SHP77 treated with DMSO at 0.1 percent for 48 hours (cell line): Measurements from ENCODE around the gene RPL31.
"Not testable (repeated sequence)": the region's sequence is repeated elsewhere in the genome, so short reads cannot be mapped to it uniquely, and the experiment has no call there.

Experiments
- DNase-seq: peaks from one replicate; lab custom pipeline; 2025; lab: John Stamatoyannopoulos, UW

Gene RPL31

DNA sequence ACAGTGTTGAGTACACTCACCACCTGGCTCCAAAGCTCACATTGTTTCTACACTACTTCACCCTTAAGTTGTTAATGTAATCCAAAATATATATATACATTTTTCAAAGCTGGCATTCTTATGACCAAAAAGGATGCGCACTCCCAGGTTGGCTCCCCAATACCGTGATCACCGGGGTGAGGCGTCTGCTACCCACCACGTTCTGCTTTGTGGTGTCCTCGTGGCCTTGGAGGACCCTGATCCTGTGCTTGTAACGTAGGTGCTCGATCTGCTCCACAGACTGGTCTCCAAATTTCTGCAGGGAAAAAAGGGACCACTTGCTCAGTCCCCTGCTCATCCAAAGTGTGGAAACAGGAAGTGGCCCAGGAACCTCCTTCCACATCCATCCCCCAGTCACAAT lies 25.8 kb downstream of the RPL31 start:
- no peak for DNase-seq

GRCh38 chr2:101030866-101031554 lies 28.9 kb downstream of the RPL31 start:
- DNase-seq = no peak

DNA sequence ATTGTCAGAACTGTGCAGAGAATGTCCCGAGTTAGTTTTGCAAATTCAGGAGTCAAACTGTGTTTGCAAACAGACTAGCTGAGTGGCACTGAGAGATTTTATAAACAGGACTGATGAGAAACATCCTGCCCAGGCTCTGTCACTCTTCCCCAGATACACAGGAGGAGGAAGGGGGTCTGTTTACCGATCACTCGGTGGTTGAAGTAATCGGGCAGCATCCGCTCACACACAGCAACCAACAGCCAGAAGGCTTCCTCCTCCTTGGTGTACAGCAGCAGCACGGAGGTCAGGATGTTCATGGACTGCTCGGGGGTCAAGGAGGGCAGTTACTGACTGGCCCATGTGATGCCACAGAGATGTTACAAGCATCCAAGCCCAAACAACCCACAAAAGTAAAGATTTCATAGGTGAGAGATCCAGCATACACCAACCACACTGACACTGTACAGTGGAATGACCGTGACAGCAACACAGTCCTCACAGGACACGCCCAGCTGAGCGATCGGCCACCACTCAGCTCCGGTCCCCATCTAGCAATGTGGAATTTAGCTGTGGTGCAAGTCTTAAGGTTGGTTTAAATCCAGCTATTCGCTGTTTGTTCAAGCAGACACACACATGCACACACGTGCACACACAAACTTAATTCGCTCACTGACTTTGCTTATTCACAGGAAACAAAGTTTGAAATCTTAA lies 30.1 kb downstream of the RPL31 start:
- no peak for DNase-seq

DNA sequence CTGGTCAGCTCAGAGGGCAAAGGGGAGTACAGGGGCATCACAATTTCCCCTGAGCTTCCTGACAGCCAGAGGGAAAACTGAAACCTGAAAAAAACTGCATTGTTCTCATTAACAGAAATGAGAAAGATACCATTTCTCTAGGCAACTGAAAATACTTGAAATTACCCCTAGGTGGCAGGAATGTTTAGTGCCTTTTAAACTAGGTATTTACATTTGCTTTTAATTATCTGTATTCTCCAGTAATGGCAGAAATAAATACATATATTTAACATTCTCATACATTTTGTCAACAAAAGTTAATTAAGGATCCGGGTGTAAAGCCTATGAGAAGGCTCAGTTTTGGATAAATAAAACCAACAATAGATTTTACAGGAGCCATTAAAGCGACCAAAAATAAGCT lies 34.5 kb downstream of the RPL31 start:
- DNase-seq = no peak

DNA sequence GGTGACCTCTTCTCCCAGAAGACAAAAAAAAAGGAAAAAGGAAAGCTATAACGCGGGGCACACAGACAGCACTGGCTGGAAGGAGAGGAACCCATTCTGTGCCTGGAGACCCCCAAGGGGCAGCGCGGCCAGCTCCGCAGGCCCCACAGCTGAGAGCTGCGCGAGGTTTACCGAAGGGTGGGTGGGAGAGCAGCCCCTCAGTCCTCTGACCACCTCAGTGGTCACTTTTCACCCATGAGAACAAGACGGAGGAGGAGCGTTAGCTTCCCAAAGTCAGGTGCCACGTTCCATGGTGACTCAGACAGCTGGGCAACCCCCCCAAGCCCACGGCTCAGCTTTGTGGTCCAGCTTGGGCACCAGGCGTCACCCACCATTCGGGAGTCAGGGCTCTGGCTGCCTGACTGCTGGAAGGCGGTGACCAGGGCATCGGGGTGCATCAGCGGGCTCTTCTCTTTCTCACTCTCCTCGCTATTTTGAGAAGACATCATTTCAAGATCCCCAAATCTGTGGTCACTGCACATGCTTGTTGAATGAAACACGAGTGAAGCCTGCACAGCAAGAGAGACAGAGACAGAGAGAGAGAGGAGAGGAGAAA lies 35.2 kb downstream of the RPL31 start:
- DNase-seq = no peak

GRCh38 chr2:101038455-101039255 lies 36.6 kb downstream of the RPL31 start:
- DNase-seq = no peak

DNA sequence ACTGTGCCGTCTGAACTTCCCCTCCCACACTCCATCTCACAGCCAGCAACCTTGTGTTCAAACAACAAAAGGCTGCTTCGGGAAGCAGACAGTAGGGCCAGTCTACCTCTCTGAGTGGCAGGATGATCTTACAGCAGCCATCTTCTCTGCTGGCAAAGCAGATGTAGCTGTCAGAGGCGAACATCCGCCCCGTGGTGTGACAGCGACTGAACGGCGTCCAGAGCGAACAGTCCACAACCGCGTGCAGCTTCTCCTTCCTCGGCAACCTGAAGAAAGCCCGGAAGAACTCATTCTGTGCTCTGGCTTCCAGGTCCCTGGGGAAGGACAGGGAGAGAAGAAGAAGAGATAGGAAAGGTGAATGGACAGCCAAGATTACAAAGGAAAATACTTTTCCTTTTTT lies 38.0 kb downstream of the RPL31 start:
- no peak for DNase-seq

GRCh38 chr2:101040761-101041160 lies 38.7 kb downstream of the RPL31 start:
- DNase-seq = no peak

DNA sequence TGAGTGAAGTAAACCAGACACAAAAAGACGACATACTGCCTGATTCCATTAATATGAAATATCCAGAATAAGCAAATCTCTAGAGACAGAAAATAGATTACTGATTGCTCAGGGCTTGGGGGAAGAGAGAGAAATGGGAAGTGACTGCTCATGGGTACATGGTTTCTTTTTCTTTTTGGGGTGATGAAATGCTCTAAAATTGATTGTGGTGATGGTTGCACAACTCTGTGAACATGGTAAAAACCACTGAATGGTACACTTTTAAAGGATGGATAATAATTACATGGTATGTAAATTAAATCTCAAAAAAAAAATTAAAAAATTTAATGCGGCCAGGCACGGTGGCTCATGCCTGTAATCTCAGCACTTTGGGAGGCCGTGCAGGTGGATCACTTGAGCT lies 39.3 kb downstream of the RPL31 start:
- DNase-seq = no peak

GRCh38 chr2:101045330-101045729 lies 43.2 kb downstream of the RPL31 start:
- DNase-seq = no peak

- DNase-seq = no peak
Measured at GRCh38 chr2:101047075-101047766, 45.1 kb downstream of the RPL31 start.

- no peak for DNase-seq
Measured at GRCh38 chr2:101047774-101048173, 45.7 kb downstream of the RPL31 start.

DNA sequence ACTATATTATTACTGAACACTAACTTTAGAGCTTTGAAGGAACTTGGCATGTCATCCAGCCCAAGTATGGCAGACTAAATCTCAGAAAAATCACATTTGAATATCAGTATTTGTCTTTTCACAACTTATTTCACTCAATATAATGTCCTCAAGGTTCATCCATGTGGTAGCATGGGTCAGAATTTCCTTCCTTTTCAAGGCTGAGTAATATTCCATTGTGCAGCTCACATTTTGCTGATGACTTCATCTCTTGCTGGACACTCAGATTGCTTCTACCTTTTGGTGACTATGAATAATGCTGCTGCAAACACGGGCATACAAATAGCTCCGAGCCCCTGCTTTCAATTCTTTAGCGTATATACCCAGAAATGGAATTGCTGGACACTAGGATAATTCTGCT lies 46.7 kb downstream of the RPL31 start:
- no peak for DNase-seq

DNA sequence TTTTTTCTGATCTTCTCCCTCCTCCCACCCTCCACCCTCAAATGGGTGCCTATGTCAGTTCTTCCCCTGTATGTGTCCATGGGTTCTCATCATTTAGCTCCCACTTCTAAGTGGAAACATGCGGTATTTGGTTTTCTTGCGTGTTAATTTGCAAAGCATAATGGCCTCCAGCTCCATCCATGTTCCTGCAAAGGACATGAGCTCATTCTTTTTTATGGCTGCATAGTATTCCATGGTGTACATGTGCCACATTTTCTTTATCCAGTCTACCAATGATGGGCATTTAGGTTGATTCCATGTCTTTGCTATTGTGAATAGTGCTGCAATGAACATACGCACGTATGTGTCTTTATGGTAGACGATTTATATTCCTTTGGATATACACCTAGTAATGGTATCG lies 48.8 kb downstream of the RPL31 start:
- not testable (repeated sequence) for DNase-seq

- DNase-seq = no peak
Measured at GRCh38 chr2:101052147-101052546, 50.1 kb downstream of the RPL31 start.

GRCh38 chr2:101053117-101053516 lies 51.0 kb downstream of the RPL31 start:
- DNase-seq = no peak
